Uterus (tissue), 4 donors: ENCODE results near the gene TLR1. TPM values are rescaled to one million over a fixed set of nuclear protein-coding genes. Genes with fewer than 3 reads are reported as not detected.
A peak's percentile ranks its signal among the peaks of the same experiment; 100 is the strongest.

Source experiments
- DNase-seq, 2 donors: peaks; one replicate each; pipeline ENCODE4 v3.0.0-alpha.2; 2019 to 2020
- H3K27ac ChIP-seq, 2 donors: fragments of 200-600 bp; sonication (generic); 1 replicate in 1 of 2; 2 replicates in 1 of 2; pipeline ENCODE4 v1.5.1; 2016 to 2018
- H3K27me3 ChIP-seq, 2 donors: fragments of 200-600 bp; sonication (generic); one replicate each; pipeline ENCODE4 v1.5.1; 2018 to 2019; ENCODE audit warnings: control low read depth in 1 of 2
- H3K36me3 ChIP-seq, 2 donors: fragments of 200-600 bp; sonication (generic); one replicate each; pipeline ENCODE4 v1.5.1; 2019; ENCODE audit warnings: control low read depth in 1 of 2
- H3K4me1 ChIP-seq, 2 donors: fragments of 200-600 bp; sonication (generic); one replicate each; pipeline ENCODE4 v1.5.1; 2018 to 2019; ENCODE audit warnings: control low read depth in 1 of 2
- H3K4me3 ChIP-seq, 2 donors: fragments of 200-600 bp; sonication (generic); 1 replicate in 1 of 2; 2 replicates in 1 of 2; pipeline ENCODE4 v1.5.1; 2018 to 2019; ENCODE audit warnings: mild to moderate bottlenecking in 1 of 2
- H3K9me3 ChIP-seq, 2 donors: fragments of 200-600 bp; sonication (generic); one replicate each; pipeline ENCODE4 v1.5.1; 2019; ENCODE audit warnings: control low read depth in 1 of 2
- POLR2A ChIP-seq, 2 donors: fragments of 450-650 bp; IDR thresholded peaks; one replicate each; pipeline ENCODE4 v1.6.1; 2016; ENCODE audit warnings: antibody characterized with exemption in 2 of 2, mild to moderate bottlenecking in 1 of 2, moderate library complexity in 1 of 2
- intact Hi-C: fragments of 100-400 bp; cut with DNase I; formaldehyde crosslinking; loops from one replicate; pipeline ENCODE4 v1.15.1; 2023; ENCODE audit warnings: low total_unique reads
- total RNA-seq, 4 donors: library from RNA; depleted of rRNA in 3 of 4; stranded (reverse); fragments of >200 nt in 3 of 4; gene quantifications; one replicate each; pipeline versions ENCODE4 v1.1.0 to v1.2.4, GENCODE V29; 2014 to 2023
- TF ChIP-seq, protein P1 (sequence below), 4 experiments: fragments of 200-600 bp in 2 of 4; fragments of 450-650 bp in 2 of 4; sonication (generic) in 2 of 4; IDR thresholded peaks; one replicate each; pipeline ENCODE4 v1.5.1; 2016 to 2019; ENCODE audit warnings: antibody characterized with exemption in 4 of 4, mild to moderate bottlenecking in 2 of 4, moderate library complexity in 1 of 4
- donor health status: DM: yes; HTN: yes; CAD: no.

The TLR1 gene
- total RNA-seq, 4 donors from 2014 or later: 6.1 to 32.3 (median 20.4) TPM

DNA sequence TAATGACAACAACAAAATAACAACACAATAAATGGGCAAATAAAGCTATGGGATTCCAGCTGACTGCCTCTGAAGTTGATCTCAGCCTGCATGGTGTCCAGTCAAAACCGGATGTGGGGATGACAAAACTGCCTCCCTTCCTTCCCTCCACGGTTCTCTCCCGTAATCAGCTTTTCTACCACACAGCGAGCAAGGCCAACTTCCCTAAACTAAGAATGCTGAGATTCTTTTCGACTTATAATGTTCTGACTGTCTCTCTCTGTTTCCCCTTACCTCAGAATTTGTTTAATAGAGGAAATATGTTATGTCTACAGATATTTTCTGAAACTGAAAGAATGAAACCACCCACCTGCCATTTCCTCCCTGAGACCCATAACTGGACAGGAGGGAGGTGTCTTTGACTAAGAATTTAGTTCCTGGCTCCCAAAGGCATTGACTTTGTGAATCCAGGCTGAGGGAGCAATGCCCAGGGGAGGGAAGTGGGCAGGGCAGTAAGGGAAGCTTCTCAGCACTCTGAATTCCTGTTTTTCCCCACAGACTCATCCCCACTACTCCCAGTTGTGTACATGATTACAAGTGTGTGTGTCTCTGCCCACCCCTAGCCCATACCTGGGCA, 1.0 kb upstream of the TLR1 start:
- no peaks in the 10 kb centered on the region for H3K36me3 ChIP-seq
- no peak for DNase-seq
- peaks cover 0 to 4% of the 10 kb centered on the region in 2 donors for H3K9me3 ChIP-seq
- H3K27me3 ChIP-seq: no peaks in the 10 kb centered on the region
- no peaks in the 10 kb centered on the region for H3K4me1 ChIP-seq
- TF ChIP-seq, protein P1, sequence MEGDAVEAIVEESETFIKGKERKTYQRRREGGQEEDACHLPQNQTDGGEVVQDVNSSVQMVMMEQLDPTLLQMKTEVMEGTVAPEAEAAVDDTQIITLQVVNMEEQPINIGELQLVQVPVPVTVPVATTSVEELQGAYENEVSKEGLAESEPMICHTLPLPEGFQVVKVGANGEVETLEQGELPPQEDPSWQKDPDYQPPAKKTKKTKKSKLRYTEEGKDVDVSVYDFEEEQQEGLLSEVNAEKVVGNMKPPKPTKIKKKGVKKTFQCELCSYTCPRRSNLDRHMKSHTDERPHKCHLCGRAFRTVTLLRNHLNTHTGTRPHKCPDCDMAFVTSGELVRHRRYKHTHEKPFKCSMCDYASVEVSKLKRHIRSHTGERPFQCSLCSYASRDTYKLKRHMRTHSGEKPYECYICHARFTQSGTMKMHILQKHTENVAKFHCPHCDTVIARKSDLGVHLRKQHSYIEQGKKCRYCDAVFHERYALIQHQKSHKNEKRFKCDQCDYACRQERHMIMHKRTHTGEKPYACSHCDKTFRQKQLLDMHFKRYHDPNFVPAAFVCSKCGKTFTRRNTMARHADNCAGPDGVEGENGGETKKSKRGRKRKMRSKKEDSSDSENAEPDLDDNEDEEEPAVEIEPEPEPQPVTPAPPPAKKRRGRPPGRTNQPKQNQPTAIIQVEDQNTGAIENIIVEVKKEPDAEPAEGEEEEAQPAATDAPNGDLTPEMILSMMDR (IDR thresholded peaks at IDR 0.05): no peak
- TF ChIP-seq POLR2A (IDR thresholded peaks at IDR 0.05): no peak
- intact Hi-C loops: no loop called here
- peak overlapping the region in 1 of 2 donors; percentile 27 for H3K4me3 ChIP-seq
- peak overlapping the region; percentile 69 to 90 for H3K27ac ChIP-seq

DNA sequence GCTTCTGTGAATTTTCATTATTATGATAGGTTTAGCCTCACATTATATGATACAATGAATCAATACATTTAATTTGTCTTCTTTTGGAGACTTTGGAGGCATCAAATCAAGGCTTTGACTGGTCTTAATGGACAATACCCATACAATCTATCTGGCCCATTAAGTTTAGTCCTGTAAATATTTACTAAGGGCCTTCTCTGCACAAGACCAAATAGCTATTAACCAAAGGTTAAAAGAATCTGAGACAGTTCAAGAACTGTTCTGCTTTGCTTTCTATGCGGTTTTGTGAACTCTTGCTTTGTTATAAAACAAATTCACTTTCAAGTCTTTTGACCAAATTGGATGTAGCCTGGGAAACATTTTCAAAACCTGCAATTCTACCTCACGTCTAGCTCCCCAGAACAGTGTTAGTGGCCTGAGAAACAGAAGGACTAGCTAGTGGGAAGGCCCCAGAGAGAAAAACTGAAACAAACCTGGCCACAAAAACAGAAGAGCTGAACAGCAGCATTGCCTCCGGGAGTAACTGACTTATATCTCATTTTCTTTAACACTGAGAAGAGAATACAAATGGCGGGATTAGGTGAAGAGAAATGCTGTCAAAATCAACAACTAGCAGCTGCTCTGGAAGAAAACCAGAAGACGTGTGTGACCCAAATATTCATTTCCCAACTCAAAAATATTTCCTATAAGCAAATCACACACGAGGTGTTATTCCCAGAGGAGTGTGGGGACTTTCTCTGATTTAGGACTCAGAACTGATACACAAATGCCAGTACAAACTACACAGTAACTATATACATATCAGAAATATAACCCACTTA, 548 bp downstream of the TLR1 start:
- Histone ChIP-seq H3K36me3 (no peaks in the 10 kb centered on the region), H3K4me1 (no peaks in the 10 kb centered on the region), H3K4me3 (peak overlapping the region; percentile 27 to 29), H3K9me3 (peaks cover 0 to 4% of the 10 kb centered on the region in 2 donors), H3K27ac (peak overlapping the region; percentile 69 to 90), H3K27me3 (no peaks in the 10 kb centered on the region)
- no peak for TF ChIP-seq POLR2A (IDR thresholded peaks at IDR 0.05)
- TF ChIP-seq, protein P1 (IDR thresholded peaks at IDR 0.05): no peak
- intact Hi-C loops: no loop called here
- no peak for DNase-seq

DNA sequence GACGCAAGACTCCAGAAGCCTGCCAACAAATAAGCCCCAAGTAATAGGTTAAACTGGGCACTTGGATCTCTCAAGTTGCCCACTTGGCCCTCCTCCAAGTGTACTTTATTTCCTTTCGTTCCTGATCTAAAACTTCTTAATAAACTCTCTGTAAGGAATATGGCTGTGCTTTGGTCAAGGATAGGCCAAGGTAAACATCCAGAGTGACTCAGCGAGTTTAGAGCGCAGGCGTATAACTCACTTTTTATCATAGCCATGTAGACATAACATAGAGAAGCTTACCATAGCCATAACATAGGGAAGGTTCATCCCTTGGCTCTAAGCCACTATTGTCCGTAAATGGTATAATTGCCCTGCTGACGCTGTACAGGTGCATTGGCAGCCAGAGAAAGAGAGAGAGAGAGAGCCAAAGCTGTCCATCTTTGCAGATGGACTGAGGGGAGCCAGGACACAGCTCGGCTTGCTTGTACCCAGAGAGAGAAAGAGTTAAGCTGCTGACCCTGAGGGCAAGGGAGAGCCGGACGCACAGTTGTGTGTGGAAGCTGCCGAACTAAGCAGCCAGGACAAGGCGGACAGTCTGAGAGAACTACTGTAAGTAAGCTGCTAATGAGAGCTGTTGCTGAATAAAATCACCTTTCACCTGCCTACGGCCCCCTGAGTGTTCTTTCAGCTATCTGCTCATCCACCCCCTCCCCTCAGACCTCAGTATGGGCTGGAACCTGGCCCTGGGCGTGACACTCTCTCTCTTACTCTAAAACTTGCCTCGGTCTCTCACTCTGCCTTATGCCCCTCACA, 1.8 kb downstream of the TLR1 start:
- no peaks in the 10 kb centered on the region for H3K36me3 ChIP-seq
- peak overlapping the region; percentile 69 to 90 for H3K27ac ChIP-seq
- no peaks in the 10 kb centered on the region for H3K27me3 ChIP-seq
- no peak for TF ChIP-seq POLR2A (IDR thresholded peaks at IDR 0.05)
- TF ChIP-seq, protein P1 (IDR thresholded peaks at IDR 0.05): no peak
- no peaks in the 10 kb centered on the region for H3K4me1 ChIP-seq
- DNase-seq: no peak
- H3K9me3 ChIP-seq: peaks cover 0 to 4% of the 10 kb centered on the region in 2 donors
- no peak overlapping the region for H3K4me3 ChIP-seq
- intact Hi-C loops: no loop called here

DNA sequence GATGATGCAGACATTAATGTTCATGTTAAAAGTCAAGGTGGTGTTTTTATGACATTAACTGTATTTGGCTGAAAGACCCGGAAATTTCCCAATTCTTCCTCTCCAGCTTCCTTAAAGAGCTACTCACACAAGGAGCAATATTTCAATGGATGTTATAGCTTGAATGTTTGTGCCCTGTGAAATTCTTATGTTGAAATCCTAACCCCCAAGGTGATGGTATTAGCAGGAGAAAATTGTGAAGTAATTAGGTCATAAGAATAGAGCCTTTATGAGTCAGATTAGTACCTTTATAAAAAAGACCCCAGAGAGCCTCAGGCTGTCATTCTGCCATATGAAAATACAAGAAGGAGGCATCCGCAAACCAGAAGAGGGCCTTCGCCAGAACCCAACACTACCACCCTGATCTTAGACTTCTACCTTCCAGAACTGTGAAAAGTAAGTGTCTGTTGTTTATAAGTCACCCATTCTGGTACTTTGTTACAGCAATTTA, 3.6 kb downstream of the TLR1 start:
- Histone ChIP-seq H3K4me3 (no peak overlapping the region), H3K9me3 (peaks cover 0 to 8% of the 10 kb centered on the region in 2 donors), H3K27me3 (no peaks in the 10 kb centered on the region), H3K4me1 (no peaks in the 10 kb centered on the region), H3K27ac (no peak overlapping the region), H3K36me3 (no peaks in the 10 kb centered on the region)
- no peak for DNase-seq
- TF ChIP-seq, protein P1 (IDR thresholded peaks at IDR 0.05): no peak
- TF ChIP-seq POLR2A (IDR thresholded peaks at IDR 0.05): no peak
- intact Hi-C loops: no loop called here
